ENCODE data around the gene KRTAP5-4. TPM values are rescaled to one million over a fixed set of nuclear protein-coding genes. Genes with fewer than 3 reads are reported as not detected.

Gene KRTAP5-4
- total RNA-seq, 1 donor from 2014 or later: not detected

GRCh38 chr11:1653541-1654387 lies 31.8 kb upstream of the KRTAP5-4 start:
- TF ChIP-seq CTCF (IDR thresholded peaks at IDR 0.05; ENCODE audit: borderline replicate concordance): no peak
- H3K4me3 ChIP-seq: no peak overlapping the region
- peaks cover 4% of the 10 kb centered on the region for H3K4me1 ChIP-seq
- intact Hi-C loops (cut with micrococcal nuclease): no loop called here
- H3K27me3 ChIP-seq (ENCODE audit: low read depth): peaks cover 32% of the 10 kb centered on the region
- H3K27ac ChIP-seq (replicated peaks): no peak overlapping the region
- DNase-seq: no peak
- H3K36me3 ChIP-seq: no peaks in the 10 kb centered on the region
- no peaks in the 10 kb centered on the region for H3K9me3 ChIP-seq (replicated peaks)

- intact Hi-C loops (cut with micrococcal nuclease): no loop called here
- Histone ChIP-seq H3K36me3 (no peaks in the 10 kb centered on the region), H3K9me3 (replicated peaks) (no peaks in the 10 kb centered on the region), H3K4me1 (peaks cover 4% of the 10 kb centered on the region), H3K27ac (replicated peaks) (no peak overlapping the region), H3K4me3 (no peak overlapping the region), H3K27me3 (ENCODE audit: low read depth) (peaks cover 32% of the 10 kb centered on the region)
- TF ChIP-seq CTCF (IDR thresholded peaks at IDR 0.05; ENCODE audit: borderline replicate concordance): peak; percentile 96
- DNase-seq: peak; percentile 72
Measured at GRCh38 chr11:1652771-1653540, 31.0 kb upstream of the KRTAP5-4 start.

GRCh38 chr11:1652442-1652770 lies 30.5 kb upstream of the KRTAP5-4 start:
- no peaks in the 10 kb centered on the region for H3K36me3 ChIP-seq

GRCh38 chr11:1652026-1652425 lies 30.1 kb upstream of the KRTAP5-4 start:
- Histone ChIP-seq H3K36me3 (no peaks in the 10 kb centered on the region), H3K27ac (replicated peaks) (no peak overlapping the region), H3K4me3 (no peak overlapping the region), H3K27me3 (ENCODE audit: low read depth) (peaks cover 32% of the 10 kb centered on the region), H3K9me3 (replicated peaks) (no peaks in the 10 kb centered on the region), H3K4me1 (peaks cover 4% of the 10 kb centered on the region)
- no peak for TF ChIP-seq CTCF (IDR thresholded peaks at IDR 0.05; ENCODE audit: borderline replicate concordance)
- DNase-seq: no peak
- intact Hi-C loops (cut with micrococcal nuclease): no loop called here

More at GRCh38 chr11:1652442-1652770, 30.5 kb upstream of the KRTAP5-4 start:
- TF ChIP-seq CTCF (IDR thresholded peaks at IDR 0.05; ENCODE audit: borderline replicate concordance): no peak
- peaks cover 32% of the 10 kb centered on the region for H3K27me3 ChIP-seq (ENCODE audit: low read depth)
- H3K27ac ChIP-seq (replicated peaks): no peak overlapping the region
- H3K4me1 ChIP-seq: peaks cover 4% of the 10 kb centered on the region
- no peak for DNase-seq
- H3K9me3 ChIP-seq (replicated peaks): no peaks in the 10 kb centered on the region
- intact Hi-C loops (cut with micrococcal nuclease): no loop called here
- H3K4me3 ChIP-seq: no peak overlapping the region

- Histone ChIP-seq H3K36me3 (no peaks in the 10 kb centered on the region), H3K27me3 (ENCODE audit: low read depth) (peaks cover 29% of the 10 kb centered on the region), H3K4me3 (no peak overlapping the region), H3K27ac (replicated peaks) (no peak overlapping the region), H3K4me1 (peaks cover 4% of the 10 kb centered on the region), H3K9me3 (replicated peaks) (no peaks in the 10 kb centered on the region)
- no peak for TF ChIP-seq CTCF (IDR thresholded peaks at IDR 0.05; ENCODE audit: borderline replicate concordance)
- intact Hi-C loops (cut with micrococcal nuclease): no loop called here
- no peak for DNase-seq
Measured at GRCh38 chr11:1651411-1651980, 29.6 kb upstream of the KRTAP5-4 start.
